Hippocampal formation (tissue), 2 donors: ENCODE results near the gene RHOT1.
"Not testable (repeated sequence)": the region's sequence is repeated elsewhere in the genome, so short reads cannot be mapped to it uniquely, and the experiment has no call there.

Experiments used
- DNase-seq, 2 donors: peaks; one replicate each; lab custom pipeline; 2025; lab: John Stamatoyannopoulos, UW

The RHOT1 gene

GRCh38 chr17:32142038-32142856 is at the start of gene RHOT1:
TSS of gene RHOT1 (plus strand) at chr17:32142502. CDS start at chr17:32142693, 191 bp downstream.
- peak; percentile 65 to 80 for DNase-seq

- no peak for DNase-seq
Observed at GRCh38 chr17:32099686-32100085, 42.6 kb upstream of the RHOT1 start.

GRCh38 chr17:32100323-32100722 is 42.0 kb upstream of the RHOT1 start:
- DNase-seq = not testable (repeated sequence)

GRCh38 chr17:32100971-32101631 is 41.2 kb upstream of the RHOT1 start:
- DNase-seq = no peak

GRCh38 chr17:32102172-32102571 is 40.1 kb upstream of the RHOT1 start:
- no peak for DNase-seq

- no peak for DNase-seq
Observed at GRCh38 chr17:32102646-32103186, 39.6 kb upstream of the RHOT1 start.

GRCh38 chr17:32103476-32104113 is 38.7 kb upstream of the RHOT1 start:
- DNase-seq = peak in 1 of 2 donors; percentile 23

- no peak for DNase-seq
Observed at GRCh38 chr17:32104158-32104557, 38.1 kb upstream of the RHOT1 start.

GRCh38 chr17:32106471-32106981 is 35.8 kb upstream of the RHOT1 start:
- not testable (repeated sequence) for DNase-seq

- DNase-seq = not testable (repeated sequence)
Observed at GRCh38 chr17:32107194-32107593, 35.1 kb upstream of the RHOT1 start.

GRCh38 chr17:32110596-32110995 is 31.7 kb upstream of the RHOT1 start:
- no peak for DNase-seq

- peak in 1 of 2 donors; percentile 15 for DNase-seq
Observed at GRCh38 chr17:32111141-32111771, 31.0 kb upstream of the RHOT1 start.

- no peak for DNase-seq
Observed at GRCh38 chr17:32112416-32112815, 29.9 kb upstream of the RHOT1 start.

- no peak for DNase-seq
Observed at GRCh38 chr17:32114536-32114935, 27.8 kb upstream of the RHOT1 start.

GRCh38 chr17:32115546-32115945 is 26.8 kb upstream of the RHOT1 start:
- not testable (repeated sequence) for DNase-seq

- DNase-seq = no peak
Observed at GRCh38 chr17:32116937-32117336, 25.4 kb upstream of the RHOT1 start.

- DNase-seq = no peak
Observed at GRCh38 chr17:32117399-32117798, 24.9 kb upstream of the RHOT1 start.

GRCh38 chr17:32118088-32118487 is 24.2 kb upstream of the RHOT1 start:
- not testable (repeated sequence) for DNase-seq

- no peak for DNase-seq
Observed at GRCh38 chr17:32118835-32119234, 23.5 kb upstream of the RHOT1 start.

GRCh38 chr17:32120141-32120540 is 22.2 kb upstream of the RHOT1 start:
- no peak for DNase-seq

GRCh38 chr17:32120716-32121115 is 21.6 kb upstream of the RHOT1 start:
- DNase-seq = no peak

GRCh38 chr17:32123782-32124181 is 18.5 kb upstream of the RHOT1 start:
- DNase-seq = no peak
